ENCODE measurements around the gene DUSP18. TPM values are rescaled to one million over a fixed set of nuclear protein-coding genes. Genes with fewer than 3 reads are reported as not detected.
A peak's percentile ranks its signal among the peaks of the same experiment; 100 is the strongest.

The DUSP18 gene
- total and polyA plus RNA-seq, 9 of the 15 experiments (the other 6 are each of a cell fraction or from before 2014, with no cell fraction given): 1.00 to 3.7 (median 1.5) TPM

DNA sequence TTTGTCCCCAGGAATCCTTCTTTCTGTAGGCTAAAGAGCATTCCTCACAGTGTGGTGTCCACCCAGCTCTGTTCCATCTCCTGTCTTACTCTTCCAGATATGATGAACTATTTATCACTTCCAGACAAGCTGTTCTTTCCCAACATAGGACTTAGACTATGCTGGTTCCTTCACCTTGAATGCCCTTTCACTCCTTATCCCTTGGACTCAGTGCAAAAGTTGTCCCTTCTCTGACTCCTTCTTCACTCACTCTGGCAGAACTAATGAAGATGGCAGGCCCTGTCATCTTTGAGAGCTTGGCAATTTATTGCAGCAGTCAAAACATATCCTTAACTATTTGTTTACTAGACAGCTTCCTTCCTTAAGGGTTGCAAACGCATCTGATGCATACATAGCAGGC, 23.5 kb upstream of the DUSP18 start:
- FAIRE-seq: no peak
- no peak for DNase-seq (ENCODE audit: extremely low read depth in 1 of 4, low spot score in 3 of 4)
- Histone ChIP-seq H3K4me2 (ENCODE audit: insufficient read depth, low read length) (no peak overlapping the region), H4K20me1 (replicated peaks; ENCODE audit: control insufficient read depth, insufficient read depth, low read length) (no peaks in the 10 kb centered on the region), H3K79me2 (ENCODE audit: control insufficient read depth, insufficient read depth, low read length) (no peaks in the 10 kb centered on the region), H3K4me3 (no peak overlapping the region), H2AFZ (ENCODE audit: low read depth, low read length) (no peak overlapping the region), H3K27ac (ENCODE audit: extremely low read depth, low read depth, low read length) (no peak overlapping the region), H3K9me3 (replicated peaks; ENCODE audit: control insufficient read depth, insufficient read depth, low read depth, low read length) (no peaks in the 10 kb centered on the region), H3K9me1 (ENCODE audit: control insufficient read depth, insufficient read depth, low read length) (no peaks in the 10 kb centered on the region), H3K27me3 (ENCODE audit: control insufficient read depth in 2 of 2, insufficient read depth in 2 of 2, low read length in 2 of 2) (no peaks in the 10 kb centered on the region), H3K36me3 (ENCODE audit: control insufficient read depth, insufficient read depth, low read length) (no peaks in the 10 kb centered on the region), H3K9ac (ENCODE audit: insufficient read depth in 1 of 2, low read depth in 2 of 2, low read length in 2 of 2) (no peak overlapping the region), H3K4me1 (replicated peaks in 1 of 2; ENCODE audit: control insufficient read depth in 2 of 2, insufficient read depth in 2 of 2, low read length in 2 of 2) (peaks cover 0 to 17% of the 10 kb centered on the region in 2 experiments; a peak in 2 of 5 replicates)
- BruUV-seq (replicated peaks): no TSS peak
- ChIA-PET CTCF (ENCODE audit: low intra/inter-chr PET ratio) (no interaction called here), POLR2A (interaction anchor here (0.8 kb wide), 1 partner anchor 28 kb away, joined by 3 read pairs; no protein-coding TSS in a partner anchor)
- intact Hi-C loops (cut with micrococcal nuclease) (no loop called here), in situ Hi-C loops (cut with MboI) (no loop called here)
- ATAC-seq: no peak
- WGBS (ENCODE audit: insufficient coverage, low coverage, missing lambda C conversion rate): 10% methylated on average over 1 of the region's 1 CpG
- TF ChIP-seq SMARCA5 (IDR thresholded peaks at IDR 0.05): no peak
- TF ChIP-seq THRA (IDR thresholded peaks at IDR 0.05): peak; percentile 42; the same call in 1 of the 2 replicates
- TF ChIP-seq KHSRP (IDR thresholded peaks at IDR 0.05): no peak
- TF ChIP-seq, protein P1, sequence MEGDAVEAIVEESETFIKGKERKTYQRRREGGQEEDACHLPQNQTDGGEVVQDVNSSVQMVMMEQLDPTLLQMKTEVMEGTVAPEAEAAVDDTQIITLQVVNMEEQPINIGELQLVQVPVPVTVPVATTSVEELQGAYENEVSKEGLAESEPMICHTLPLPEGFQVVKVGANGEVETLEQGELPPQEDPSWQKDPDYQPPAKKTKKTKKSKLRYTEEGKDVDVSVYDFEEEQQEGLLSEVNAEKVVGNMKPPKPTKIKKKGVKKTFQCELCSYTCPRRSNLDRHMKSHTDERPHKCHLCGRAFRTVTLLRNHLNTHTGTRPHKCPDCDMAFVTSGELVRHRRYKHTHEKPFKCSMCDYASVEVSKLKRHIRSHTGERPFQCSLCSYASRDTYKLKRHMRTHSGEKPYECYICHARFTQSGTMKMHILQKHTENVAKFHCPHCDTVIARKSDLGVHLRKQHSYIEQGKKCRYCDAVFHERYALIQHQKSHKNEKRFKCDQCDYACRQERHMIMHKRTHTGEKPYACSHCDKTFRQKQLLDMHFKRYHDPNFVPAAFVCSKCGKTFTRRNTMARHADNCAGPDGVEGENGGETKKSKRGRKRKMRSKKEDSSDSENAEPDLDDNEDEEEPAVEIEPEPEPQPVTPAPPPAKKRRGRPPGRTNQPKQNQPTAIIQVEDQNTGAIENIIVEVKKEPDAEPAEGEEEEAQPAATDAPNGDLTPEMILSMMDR (IDR thresholded peaks at IDR 0.05 in 2 of 3, conservative IDR thresholded peaks at IDR 0.05 in 1 of 3; ENCODE audit: insufficient read depth in 2 of 3, low read depth in 1 of 3, low read length in 3 of 3): no peak
- no peak for TF ChIP-seq BCOR (IDR thresholded peaks at IDR 0.05)
- no peak for TF ChIP-seq NBN (IDR thresholded peaks at IDR 0.05; ENCODE audit: low read depth)
- no peak for TF ChIP-seq HEY1 (CRISPR knock-in tag; IDR thresholded peaks at IDR 0.05; ENCODE audit: borderline replicate concordance)
- TF ChIP-seq MEIS2 (IDR thresholded peaks at IDR 0.05; ENCODE audit: partially characterized antibody): peak; percentile 51
- TF ChIP-seq XRCC3 (IDR thresholded peaks at IDR 0.05): no peak
- TF ChIP-seq ZNF232 (CRISPR knock-in tag; IDR thresholded peaks at IDR 0.05): no peak
- TF ChIP-seq, protein P2, sequence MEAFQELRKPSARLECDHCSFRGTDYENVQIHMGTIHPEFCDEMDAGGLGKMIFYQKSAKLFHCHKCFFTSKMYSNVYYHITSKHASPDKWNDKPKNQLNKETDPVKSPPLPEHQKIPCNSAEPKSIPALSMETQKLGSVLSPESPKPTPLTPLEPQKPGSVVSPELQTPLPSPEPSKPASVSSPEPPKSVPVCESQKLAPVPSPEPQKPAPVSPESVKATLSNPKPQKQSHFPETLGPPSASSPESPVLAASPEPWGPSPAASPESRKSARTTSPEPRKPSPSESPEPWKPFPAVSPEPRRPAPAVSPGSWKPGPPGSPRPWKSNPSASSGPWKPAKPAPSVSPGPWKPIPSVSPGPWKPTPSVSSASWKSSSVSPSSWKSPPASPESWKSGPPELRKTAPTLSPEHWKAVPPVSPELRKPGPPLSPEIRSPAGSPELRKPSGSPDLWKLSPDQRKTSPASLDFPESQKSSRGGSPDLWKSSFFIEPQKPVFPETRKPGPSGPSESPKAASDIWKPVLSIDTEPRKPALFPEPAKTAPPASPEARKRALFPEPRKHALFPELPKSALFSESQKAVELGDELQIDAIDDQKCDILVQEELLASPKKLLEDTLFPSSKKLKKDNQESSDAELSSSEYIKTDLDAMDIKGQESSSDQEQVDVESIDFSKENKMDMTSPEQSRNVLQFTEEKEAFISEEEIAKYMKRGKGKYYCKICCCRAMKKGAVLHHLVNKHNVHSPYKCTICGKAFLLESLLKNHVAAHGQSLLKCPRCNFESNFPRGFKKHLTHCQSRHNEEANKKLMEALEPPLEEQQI (IDR thresholded peaks at IDR 0.05): no peak
- TF ChIP-seq NEUROD1 (IDR thresholded peaks at IDR 0.05; ENCODE audit: borderline replicate concordance, low read depth, low read length, partially characterized antibody): no peak
- TF ChIP-seq, protein P3, sequence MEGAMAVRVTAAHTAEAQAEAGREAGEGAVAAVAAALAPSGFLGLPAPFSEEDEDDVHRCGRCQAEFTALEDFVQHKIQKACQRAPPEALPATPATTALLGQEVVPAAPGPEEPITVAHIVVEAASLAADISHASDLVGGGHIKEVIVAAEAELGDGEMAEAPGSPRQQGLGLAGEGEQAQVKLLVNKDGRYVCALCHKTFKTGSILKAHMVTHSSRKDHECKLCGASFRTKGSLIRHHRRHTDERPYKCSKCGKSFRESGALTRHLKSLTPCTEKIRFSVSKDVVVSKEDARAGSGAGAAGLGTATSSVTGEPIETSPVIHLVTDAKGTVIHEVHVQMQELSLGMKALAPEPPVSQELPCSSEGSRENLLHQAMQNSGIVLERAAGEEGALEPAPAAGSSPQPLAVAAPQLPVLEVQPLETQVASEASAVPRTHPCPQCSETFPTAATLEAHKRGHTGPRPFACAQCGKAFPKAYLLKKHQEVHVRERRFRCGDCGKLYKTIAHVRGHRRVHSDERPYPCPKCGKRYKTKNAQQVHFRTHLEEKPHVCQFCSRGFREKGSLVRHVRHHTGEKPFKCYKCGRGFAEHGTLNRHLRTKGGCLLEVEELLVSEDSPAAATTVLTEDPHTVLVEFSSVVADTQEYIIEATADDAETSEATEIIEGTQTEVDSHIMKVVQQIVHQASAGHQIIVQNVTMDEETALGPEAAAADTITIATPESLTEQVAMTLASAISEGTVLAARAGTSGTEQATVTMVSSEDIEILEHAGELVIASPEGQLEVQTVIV (CRISPR knock-in tag; IDR thresholded peaks at IDR 0.05; ENCODE audit: borderline replicate concordance): no peak

All from K562 (cell line).